ENCODE measurements around the gene RPUSD3.

The RPUSD3 gene

DNA sequence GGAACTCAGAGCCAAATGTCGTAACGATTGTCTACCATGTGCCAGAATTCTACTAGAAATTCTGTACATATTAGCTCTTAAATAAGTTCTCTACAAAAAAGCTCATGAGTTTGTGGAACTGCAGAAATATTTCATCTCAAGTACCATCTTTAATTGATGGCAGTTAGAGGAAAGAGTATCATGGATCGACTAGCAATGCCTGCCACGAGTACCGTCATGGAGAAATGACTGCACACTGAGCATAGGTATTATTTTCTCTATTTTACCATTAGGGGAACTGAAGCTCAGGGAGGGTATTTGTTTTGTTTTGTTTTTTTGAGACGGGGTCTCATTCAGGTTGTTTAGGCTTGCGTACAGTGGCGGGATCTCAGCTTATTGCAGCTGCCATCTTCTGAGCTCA lies 2.8 kb downstream of the RPUSD3 start:
- no peak for DNase-seq (ENCODE audit: low spot score)
- Histone ChIP-seq H3K4me3 (no peak overlapping the region), H3K27ac (no peak overlapping the region)
- TF ChIP-seq, protein P1, sequence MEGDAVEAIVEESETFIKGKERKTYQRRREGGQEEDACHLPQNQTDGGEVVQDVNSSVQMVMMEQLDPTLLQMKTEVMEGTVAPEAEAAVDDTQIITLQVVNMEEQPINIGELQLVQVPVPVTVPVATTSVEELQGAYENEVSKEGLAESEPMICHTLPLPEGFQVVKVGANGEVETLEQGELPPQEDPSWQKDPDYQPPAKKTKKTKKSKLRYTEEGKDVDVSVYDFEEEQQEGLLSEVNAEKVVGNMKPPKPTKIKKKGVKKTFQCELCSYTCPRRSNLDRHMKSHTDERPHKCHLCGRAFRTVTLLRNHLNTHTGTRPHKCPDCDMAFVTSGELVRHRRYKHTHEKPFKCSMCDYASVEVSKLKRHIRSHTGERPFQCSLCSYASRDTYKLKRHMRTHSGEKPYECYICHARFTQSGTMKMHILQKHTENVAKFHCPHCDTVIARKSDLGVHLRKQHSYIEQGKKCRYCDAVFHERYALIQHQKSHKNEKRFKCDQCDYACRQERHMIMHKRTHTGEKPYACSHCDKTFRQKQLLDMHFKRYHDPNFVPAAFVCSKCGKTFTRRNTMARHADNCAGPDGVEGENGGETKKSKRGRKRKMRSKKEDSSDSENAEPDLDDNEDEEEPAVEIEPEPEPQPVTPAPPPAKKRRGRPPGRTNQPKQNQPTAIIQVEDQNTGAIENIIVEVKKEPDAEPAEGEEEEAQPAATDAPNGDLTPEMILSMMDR (IDR thresholded peaks at IDR 0.05): no peak

DNA sequence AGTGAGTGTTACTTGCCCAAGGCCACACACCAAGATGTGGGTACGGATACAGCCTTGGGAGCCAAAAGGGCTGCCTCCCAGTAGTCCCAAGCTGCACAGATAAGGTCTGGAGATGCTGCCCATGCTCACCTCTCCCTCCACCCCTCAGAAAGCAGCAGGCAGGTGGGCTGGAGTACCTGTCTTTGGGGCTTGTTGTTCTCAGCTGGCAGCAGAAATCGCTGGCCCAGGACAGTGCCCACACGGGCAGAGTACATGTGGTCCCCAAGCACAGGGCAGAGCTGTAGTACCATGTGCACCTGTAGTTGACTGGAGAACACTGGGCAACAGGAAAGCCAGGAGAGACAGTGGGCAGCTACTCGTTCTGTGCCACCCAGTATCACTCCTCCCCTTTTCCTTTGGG lies 5.0 kb downstream of the RPUSD3 start:
- DNase-seq (ENCODE audit: low spot score): no peak
- no peak overlapping the region for H3K27ac ChIP-seq
- TF ChIP-seq, protein P1 (IDR thresholded peaks at IDR 0.05): no peak
- H3K4me3 ChIP-seq: no peak overlapping the region

DNA sequence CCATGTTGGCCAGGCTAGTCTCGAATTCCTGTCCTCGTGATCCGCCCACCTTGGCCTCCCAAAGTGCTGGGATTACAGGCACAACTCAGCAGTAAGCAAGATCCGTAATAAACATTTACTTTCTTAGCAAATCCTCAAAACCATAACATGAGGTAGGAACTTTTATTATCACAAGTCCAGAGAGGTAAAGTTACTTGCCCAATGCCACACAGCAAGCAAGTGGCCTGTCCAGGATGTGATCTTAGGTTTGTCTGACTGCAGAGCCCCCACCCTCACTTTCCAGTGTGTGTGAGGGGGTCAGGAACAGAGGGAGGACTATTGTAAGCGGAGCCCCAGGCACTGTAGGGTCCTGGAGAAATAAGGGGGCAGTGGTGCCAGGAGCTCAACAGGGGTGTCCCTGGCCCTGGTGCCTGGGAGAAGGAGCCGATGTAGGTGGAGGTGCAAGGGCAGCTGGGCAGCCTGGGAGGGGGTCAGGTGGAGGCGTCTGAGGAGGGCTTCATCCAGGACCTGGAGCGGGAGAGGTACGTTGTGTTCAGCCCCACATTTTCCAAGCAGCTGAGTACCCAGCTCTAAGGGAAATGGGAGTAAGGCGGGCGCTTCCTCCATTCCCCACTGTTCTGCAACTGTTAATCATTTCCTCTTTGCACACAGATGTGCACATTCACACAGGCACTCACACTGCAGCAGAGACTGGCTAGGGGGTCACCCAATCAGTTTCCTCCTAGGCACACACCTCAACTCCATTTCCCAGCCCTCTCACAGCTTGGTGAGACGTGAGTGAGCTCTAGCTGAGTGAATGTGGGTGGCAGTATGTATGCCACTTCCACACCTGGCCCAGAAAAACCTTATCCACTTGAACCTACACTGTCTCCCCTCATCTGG lies 5.9 kb downstream of the RPUSD3 start:
- H3K4me3 ChIP-seq: no peak overlapping the region
- TF ChIP-seq, protein P1 (IDR thresholded peaks at IDR 0.05): no peak
- no peak overlapping the region for H3K27ac ChIP-seq
- no peak for DNase-seq (ENCODE audit: low spot score)

DNA sequence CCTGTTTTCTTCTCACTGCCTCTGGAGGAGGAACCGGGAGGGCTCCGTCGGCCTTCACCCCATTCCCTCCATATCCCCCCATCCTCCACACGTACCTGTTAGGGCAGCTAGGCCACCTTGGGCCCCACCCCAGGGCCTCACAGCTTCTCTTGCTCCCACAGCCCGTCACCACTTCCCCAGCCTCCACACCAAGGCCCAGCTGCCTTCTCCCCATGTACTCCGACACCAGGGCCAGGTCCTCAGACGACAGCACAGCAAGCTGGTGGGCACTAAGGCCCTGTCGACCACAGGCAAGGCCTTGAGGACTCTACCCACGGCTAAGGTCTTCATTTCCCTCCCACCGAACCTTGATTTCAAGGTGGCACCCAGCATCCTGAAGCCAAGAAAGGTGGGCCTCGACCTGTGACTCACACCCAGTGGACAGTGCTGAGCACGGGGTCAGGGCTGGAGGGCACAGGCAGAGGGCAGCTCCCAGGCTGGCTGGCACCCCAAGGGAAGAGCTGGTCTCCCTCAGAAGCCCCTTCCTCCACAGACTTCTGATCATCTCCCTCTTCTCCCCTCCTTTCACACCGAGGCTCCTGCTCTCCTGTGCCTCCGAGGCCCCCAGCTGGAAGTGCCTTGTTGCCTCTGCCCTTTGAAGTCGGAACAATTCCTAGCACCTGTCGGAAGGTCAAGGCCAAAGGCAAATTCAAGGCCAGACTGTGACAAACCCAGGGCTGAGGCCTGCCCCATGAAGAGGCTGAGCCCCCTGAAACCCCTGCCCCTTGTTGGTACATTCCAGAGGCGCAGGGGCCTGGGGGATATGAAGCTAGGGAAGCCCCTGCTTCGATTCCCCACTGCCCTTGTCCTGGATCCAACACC lies 9.1 kb downstream of the RPUSD3 start:
- TF ChIP-seq, protein P1 (IDR thresholded peaks at IDR 0.05): no peak
- no peak overlapping the region for H3K4me3 ChIP-seq
- DNase-seq (ENCODE audit: low spot score): no peak
- H3K27ac ChIP-seq: no peak overlapping the region

DNA sequence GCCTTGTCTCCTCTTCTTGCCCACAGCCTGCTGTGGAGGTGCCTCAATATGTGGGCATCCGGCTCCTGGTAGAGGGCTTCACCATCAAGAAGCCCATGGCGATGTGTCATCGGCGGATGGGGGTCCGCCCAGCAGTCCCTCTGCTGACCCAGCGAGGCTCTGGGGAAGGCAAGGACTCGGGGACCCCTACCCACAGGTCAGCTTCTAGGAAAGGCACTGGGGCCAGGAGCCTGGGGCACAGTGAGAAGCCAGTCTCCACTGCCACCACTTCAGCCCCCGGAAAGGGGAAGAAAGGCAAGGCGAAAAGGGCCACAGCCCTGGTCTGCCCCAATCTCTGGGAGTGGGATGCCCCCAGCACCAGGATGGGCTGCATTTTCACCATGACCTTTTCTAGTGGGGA lies 10.7 kb downstream of the RPUSD3 start:
- DNase-seq (ENCODE audit: low spot score): no peak
- no peak overlapping the region for H3K4me3 ChIP-seq
- TF ChIP-seq, protein P1 (IDR thresholded peaks at IDR 0.05): no peak
- no peak overlapping the region for H3K27ac ChIP-seq

DNA sequence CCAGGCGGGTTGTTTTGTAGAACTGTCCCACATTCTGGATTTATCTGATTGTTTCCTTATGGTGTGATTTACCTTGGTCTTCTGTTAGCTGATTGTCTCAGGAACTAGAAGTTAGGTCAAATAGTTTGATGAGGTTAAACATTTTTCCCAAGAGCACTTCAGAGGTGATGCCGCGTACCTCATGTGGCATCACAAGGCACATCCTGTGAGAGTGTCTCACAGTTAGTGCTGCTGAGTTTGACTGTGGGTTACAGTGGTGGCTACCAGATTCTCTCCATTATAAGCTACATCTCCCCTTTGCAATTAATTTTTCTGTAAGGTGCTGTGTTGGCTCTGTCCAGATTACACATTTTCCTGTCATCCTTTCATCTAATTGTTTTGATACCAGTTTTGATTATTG lies 12.6 kb downstream of the RPUSD3 start:
- no peak overlapping the region for H3K4me3 ChIP-seq
- H3K27ac ChIP-seq: no peak overlapping the region
- DNase-seq (ENCODE audit: low spot score): no peak
- TF ChIP-seq, protein P1 (IDR thresholded peaks at IDR 0.05): no peak

All from coronary artery (tissue), 2 donors.